SK-N-SH (cell line): Measurements from ENCODE around the gene HNRNPUL1.

ENCODE experiments used
- EZH2phosphoT487 ChIP-seq: fragments of 200-600 bp; sonication (generic); IDR thresholded peaks from 2 replicates; pipeline ENCODE4 v1.6.1; 2017; ENCODE audit warnings: low read depth, mixed run types, mild to moderate bottlenecking, antibody characterized with exemption, moderate library complexity, borderline replicate concordance
- GABPA ChIP-seq: IDR thresholded peaks from 2 replicates; pipeline ENCODE4 v1.4.0; 2012; ENCODE audit warnings: low read depth, mild to moderate bottlenecking
- MXI1 ChIP-seq: IDR thresholded peaks from 2 replicates; pipeline ENCODE4 v1.6.1; 2012; ENCODE audit warnings: mild to moderate bottlenecking, low read depth, low read length, improper control_type of control experiment
- POLR2AphosphoS5 ChIP-seq: IDR thresholded peaks from 2 replicates; pipeline ENCODE4 v1.6.1; 2012; ENCODE audit warnings: low read depth, low read length
- TF ChIP-seq, protein P1 (sequence below): fragments of 200-600 bp; sonication (generic); IDR thresholded peaks from 2 replicates; pipeline ENCODE4 v1.6.1; 2017; ENCODE audit warnings: antibody characterized with exemption, mild to moderate bottlenecking, moderate library complexity

GRCh38 chr19:41217741-41218140 lies 46.4 kb upstream of the HNRNPUL1 start:
- TF ChIP-seq, protein P1, sequence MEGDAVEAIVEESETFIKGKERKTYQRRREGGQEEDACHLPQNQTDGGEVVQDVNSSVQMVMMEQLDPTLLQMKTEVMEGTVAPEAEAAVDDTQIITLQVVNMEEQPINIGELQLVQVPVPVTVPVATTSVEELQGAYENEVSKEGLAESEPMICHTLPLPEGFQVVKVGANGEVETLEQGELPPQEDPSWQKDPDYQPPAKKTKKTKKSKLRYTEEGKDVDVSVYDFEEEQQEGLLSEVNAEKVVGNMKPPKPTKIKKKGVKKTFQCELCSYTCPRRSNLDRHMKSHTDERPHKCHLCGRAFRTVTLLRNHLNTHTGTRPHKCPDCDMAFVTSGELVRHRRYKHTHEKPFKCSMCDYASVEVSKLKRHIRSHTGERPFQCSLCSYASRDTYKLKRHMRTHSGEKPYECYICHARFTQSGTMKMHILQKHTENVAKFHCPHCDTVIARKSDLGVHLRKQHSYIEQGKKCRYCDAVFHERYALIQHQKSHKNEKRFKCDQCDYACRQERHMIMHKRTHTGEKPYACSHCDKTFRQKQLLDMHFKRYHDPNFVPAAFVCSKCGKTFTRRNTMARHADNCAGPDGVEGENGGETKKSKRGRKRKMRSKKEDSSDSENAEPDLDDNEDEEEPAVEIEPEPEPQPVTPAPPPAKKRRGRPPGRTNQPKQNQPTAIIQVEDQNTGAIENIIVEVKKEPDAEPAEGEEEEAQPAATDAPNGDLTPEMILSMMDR, result no peak
- TF ChIP-seq EZH2phosphoT487, result no peak
- no peak for TF ChIP-seq POLR2AphosphoS5
- TF ChIP-seq MXI1, result no peak
- no peak for TF ChIP-seq GABPA
